ENCODE data around the gene MARK2. TPM values are rescaled to one million over a fixed set of nuclear protein-coding genes. Genes with fewer than 3 reads are reported as not detected.

The MARK2 gene
- total and polyA plus RNA-seq, 10 of the 15 experiments (the other 5 are each of a cell fraction or from before 2014, with no cell fraction given): 0.19 to 29.5 (median 13.2) TPM

DNA sequence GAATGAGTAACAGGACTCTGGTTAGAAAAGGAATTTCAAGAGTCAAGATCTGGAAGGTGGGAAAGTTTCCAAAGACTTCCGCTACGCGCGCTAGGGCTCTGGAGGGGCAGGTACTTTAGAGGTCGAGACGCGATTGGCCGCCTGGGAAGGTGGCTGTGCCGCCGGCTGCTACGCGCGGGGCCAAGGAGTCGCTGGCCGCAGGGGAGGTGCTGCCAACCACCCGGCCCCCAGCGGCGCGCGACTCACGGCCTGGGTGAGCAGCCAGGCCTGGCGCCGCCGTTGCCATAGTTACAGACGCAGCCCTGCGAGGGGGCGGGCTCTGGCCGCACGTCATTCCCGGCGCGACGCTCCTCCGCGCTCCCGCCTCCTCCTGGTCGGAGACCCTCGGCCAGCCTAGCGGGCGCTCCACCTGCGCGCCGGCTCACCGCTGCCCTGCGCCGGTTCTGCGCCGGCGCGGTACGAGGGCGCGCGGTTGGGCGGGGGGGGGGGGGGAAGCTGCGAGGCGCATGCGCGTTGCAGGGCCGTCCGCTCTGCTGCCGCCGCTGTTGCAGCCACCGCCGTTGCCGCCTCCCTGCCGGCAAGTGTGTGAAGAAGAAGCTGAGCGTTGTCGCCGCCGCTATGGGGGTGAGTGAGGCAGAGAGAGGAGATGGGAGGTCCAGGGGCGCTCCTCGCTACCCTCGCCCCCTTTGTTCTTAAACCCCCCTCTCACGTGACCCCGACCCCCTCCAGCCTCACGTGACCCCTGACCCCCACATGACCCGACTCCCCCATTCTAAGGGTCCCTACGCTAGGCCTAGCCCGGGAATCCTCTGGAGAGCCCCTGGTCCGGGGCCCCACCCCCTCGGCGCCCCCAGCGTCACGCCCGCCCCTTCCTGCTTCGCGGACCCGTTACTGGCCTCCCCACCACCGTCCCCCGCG, 99.8 kb downstream of the MARK2 start, which contains the start of gene NAA40 (continued):
- TF ChIP-seq, protein P1, sequence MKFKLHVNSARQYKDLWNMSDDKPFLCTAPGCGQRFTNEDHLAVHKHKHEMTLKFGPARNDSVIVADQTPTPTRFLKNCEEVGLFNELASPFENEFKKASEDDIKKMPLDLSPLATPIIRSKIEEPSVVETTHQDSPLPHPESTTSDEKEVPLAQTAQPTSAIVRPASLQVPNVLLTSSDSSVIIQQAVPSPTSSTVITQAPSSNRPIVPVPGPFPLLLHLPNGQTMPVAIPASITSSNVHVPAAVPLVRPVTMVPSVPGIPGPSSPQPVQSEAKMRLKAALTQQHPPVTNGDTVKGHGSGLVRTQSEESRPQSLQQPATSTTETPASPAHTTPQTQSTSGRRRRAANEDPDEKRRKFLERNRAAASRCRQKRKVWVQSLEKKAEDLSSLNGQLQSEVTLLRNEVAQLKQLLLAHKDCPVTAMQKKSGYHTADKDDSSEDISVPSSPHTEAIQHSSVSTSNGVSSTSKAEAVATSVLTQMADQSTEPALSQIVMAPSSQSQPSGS (IDR thresholded peaks at IDR 0.05; ENCODE audit: low read length): no peak
- TF ChIP-seq CBX5 (IDR thresholded peaks at IDR 0.05; ENCODE audit: low read depth): no peak
- no peak for TF ChIP-seq ZSCAN29 (IDR thresholded peaks at IDR 0.05)
- TF ChIP-seq TCF7 (IDR thresholded peaks at IDR 0.05; ENCODE audit: borderline replicate concordance): no peak
- TF ChIP-seq, protein P2, sequence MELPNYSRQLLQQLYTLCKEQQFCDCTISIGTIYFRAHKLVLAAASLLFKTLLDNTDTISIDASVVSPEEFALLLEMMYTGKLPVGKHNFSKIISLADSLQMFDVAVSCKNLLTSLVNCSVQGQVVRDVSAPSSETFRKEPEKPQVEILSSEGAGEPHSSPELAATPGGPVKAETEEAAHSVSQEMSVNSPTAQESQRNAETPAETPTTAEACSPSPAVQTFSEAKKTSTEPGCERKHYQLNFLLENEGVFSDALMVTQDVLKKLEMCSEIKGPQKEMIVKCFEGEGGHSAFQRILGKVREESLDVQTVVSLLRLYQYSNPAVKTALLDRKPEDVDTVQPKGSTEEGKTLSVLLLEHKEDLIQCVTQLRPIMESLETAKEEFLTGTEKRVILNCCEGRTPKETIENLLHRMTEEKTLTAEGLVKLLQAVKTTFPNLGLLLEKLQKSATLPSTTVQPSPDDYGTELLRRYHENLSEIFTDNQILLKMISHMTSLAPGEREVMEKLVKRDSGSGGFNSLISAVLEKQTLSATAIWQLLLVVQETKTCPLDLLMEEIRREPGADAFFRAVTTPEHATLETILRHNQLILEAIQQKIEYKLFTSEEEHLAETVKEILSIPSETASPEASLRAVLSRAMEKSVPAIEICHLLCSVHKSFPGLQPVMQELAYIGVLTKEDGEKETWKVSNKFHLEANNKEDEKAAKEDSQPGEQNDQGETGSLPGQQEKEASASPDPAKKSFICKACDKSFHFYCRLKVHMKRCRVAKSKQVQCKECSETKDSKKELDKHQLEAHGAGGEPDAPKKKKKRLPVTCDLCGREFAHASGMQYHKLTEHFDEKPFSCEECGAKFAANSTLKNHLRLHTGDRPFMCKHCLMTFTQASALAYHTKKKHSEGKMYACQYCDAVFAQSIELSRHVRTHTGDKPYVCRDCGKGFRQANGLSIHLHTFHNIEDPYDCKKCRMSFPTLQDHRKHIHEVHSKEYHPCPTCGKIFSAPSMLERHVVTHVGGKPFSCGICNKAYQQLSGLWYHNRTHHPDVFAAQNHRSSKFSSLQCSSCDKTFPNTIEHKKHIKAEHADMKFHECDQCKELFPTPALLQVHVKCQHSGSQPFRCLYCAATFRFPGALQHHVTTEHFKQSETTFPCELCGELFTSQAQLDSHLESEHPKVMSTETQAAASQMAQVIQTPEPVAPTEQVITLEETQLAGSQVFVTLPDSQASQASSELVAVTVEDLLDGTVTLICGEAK (IDR thresholded peaks at IDR 0.05; ENCODE audit: borderline replicate concordance): no peak
- TF ChIP-seq RUNX3 (IDR thresholded peaks at IDR 0.05; ENCODE audit: low read length): no peak; the same call in none of the 2 replicates
- TF ChIP-seq SMAD5 (IDR thresholded peaks at IDR 0.05; ENCODE audit: low read depth): no peak
- TF ChIP-seq SRF (IDR thresholded peaks at IDR 0.05; ENCODE audit: low read depth in 2 of 2, low read length in 2 of 2): peak; percentile 48 to 86; a peak in 3 of 4 replicates
- no peak for TF ChIP-seq SUPT20H (IDR thresholded peaks at IDR 0.05; ENCODE audit: borderline replicate concordance, control insufficient read depth, low read depth, low read length)
- TF ChIP-seq, protein P3, sequence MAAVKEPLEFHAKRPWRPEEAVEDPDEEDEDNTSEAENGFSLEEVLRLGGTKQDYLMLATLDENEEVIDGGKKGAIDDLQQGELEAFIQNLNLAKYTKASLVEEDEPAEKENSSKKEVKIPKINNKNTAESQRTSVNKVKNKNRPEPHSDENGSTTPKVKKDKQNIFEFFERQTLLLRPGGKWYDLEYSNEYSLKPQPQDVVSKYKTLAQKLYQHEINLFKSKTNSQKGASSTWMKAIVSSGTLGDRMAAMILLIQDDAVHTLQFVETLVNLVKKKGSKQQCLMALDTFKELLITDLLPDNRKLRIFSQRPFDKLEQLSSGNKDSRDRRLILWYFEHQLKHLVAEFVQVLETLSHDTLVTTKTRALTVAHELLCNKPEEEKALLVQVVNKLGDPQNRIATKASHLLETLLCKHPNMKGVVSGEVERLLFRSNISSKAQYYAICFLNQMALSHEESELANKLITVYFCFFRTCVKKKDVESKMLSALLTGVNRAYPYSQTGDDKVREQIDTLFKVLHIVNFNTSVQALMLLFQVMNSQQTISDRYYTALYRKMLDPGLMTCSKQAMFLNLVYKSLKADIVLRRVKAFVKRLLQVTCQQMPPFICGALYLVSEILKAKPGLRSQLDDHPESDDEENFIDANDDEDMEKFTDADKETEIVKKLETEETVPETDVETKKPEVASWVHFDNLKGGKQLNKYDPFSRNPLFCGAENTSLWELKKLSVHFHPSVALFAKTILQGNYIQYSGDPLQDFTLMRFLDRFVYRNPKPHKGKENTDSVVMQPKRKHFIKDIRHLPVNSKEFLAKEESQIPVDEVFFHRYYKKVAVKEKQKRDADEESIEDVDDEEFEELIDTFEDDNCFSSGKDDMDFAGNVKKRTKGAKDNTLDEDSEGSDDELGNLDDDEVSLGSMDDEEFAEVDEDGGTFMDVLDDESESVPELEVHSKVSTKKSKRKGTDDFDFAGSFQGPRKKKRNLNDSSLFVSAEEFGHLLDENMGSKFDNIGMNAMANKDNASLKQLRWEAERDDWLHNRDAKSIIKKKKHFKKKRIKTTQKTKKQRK (IDR thresholded peaks at IDR 0.05; ENCODE audit: low read depth, low read length): no peak
- TF ChIP-seq EZH2 (IDR thresholded peaks at IDR 0.05; ENCODE audit: borderline replicate concordance, control insufficient read depth, low read depth, low read length): no peak
- no peak for TF ChIP-seq PML (IDR thresholded peaks at IDR 0.05; ENCODE audit: low read length)
- no peak; the same call in 1 of the 2 replicates for TF ChIP-seq STAT1 (conservative IDR thresholded peaks at IDR 0.05)
- no peak for TF ChIP-seq NBN (IDR thresholded peaks at IDR 0.05)
- TF ChIP-seq ZNF274 (IDR thresholded peaks at IDR 0.05; ENCODE audit: insufficient read depth, insufficient read length): no peak
- no peak for TF ChIP-seq BACH1 (IDR thresholded peaks at IDR 0.05; ENCODE audit: borderline replicate concordance)
- TF ChIP-seq RELA (IDR thresholded peaks at IDR 0.05; ENCODE audit: borderline replicate concordance, partially characterized antibody): no peak

Data from GM12878 (cell line).